Fibroblast of lung (primary cell): ENCODE data around the gene KCNJ2.

Experiments
- EZH2 ChIP-seq: IDR thresholded peaks from 2 replicates; pipeline ENCODE4 v1.5.1; 2012; ENCODE audit warnings: low read length, control low read depth, mild to moderate bottlenecking; ENCODE audit errors: missing control alignments
- TF ChIP-seq, protein P1 (sequence below), 2 donors: IDR thresholded peaks in 1 of 2; conservative IDR thresholded peaks in 1 of 2; 1 replicate in 1 of 2; 2 replicates in 1 of 2; pipeline ENCODE4 v1.5.1; 2011 to 2012; ENCODE audit warnings: low read length in 2 of 2, control low read depth in 1 of 2, inconsistent platforms in 1 of 2, low read depth in 1 of 2, mild to moderate bottlenecking in 1 of 2

DNA sequence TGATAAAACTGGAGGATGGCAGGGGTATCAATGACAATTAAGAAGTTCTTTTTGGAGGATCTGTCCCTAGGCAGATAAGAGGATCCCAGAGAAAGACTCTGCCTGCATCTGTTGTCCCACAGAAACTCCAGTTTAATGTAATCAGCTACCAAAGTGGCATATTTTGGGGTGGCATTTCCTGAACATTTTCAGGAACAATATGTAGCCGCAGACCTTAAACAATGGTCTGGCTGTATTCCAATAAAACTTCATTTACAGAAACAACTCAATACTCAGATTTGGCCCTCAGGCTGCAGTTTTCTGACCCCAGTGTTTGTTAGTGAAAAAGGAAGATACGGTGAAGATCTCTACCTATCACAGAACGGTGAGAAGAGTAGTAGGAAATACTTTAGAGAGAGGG, 48.2 kb upstream of the KCNJ2 start:
- TF ChIP-seq, protein P1, sequence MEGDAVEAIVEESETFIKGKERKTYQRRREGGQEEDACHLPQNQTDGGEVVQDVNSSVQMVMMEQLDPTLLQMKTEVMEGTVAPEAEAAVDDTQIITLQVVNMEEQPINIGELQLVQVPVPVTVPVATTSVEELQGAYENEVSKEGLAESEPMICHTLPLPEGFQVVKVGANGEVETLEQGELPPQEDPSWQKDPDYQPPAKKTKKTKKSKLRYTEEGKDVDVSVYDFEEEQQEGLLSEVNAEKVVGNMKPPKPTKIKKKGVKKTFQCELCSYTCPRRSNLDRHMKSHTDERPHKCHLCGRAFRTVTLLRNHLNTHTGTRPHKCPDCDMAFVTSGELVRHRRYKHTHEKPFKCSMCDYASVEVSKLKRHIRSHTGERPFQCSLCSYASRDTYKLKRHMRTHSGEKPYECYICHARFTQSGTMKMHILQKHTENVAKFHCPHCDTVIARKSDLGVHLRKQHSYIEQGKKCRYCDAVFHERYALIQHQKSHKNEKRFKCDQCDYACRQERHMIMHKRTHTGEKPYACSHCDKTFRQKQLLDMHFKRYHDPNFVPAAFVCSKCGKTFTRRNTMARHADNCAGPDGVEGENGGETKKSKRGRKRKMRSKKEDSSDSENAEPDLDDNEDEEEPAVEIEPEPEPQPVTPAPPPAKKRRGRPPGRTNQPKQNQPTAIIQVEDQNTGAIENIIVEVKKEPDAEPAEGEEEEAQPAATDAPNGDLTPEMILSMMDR (conservative IDR thresholded peaks at IDR 0.05 in 1 of 2, IDR thresholded peaks at IDR 0.05 in 1 of 2; ENCODE audit: low read depth in 1 of 2, low read length in 2 of 2): no peak
- TF ChIP-seq EZH2: no peak
